GM13977 (cell line): Measurements from ENCODE around the gene HOXB9.

Experiments used
- DNase-seq: peaks from one replicate; pipeline ENCODE4 v3.0.0; 2012; ENCODE audit warnings: low spot score
- in situ Hi-C: fragments of 300-500 bp; cut with MboI; formaldehyde crosslinking; loops from one replicate; pipeline ENCODE4 v1.12.0; 2022; ENCODE audit warnings: low sequenced_read_pairs, low pct_unique_long_range_greater_than_20kb, mixed read lengths, inconsistent platforms; ENCODE audit not compliant: unreplicated experiment
- TF ChIP-seq, protein P1 (sequence below): IDR thresholded peaks from 2 replicates; pipeline ENCODE4 v1.5.1; 2012; ENCODE audit warnings: mild to moderate bottlenecking, control low read depth; ENCODE audit not compliant: insufficient read depth; ENCODE audit errors: extremely low read depth, missing control alignments

Gene HOXB9

GRCh38 chr17:48600244-48601098 is 25.7 kb downstream of the HOXB9 start:
- in situ Hi-C loops, result no loop called here
- no peak for DNase-seq
- TF ChIP-seq, protein P1, sequence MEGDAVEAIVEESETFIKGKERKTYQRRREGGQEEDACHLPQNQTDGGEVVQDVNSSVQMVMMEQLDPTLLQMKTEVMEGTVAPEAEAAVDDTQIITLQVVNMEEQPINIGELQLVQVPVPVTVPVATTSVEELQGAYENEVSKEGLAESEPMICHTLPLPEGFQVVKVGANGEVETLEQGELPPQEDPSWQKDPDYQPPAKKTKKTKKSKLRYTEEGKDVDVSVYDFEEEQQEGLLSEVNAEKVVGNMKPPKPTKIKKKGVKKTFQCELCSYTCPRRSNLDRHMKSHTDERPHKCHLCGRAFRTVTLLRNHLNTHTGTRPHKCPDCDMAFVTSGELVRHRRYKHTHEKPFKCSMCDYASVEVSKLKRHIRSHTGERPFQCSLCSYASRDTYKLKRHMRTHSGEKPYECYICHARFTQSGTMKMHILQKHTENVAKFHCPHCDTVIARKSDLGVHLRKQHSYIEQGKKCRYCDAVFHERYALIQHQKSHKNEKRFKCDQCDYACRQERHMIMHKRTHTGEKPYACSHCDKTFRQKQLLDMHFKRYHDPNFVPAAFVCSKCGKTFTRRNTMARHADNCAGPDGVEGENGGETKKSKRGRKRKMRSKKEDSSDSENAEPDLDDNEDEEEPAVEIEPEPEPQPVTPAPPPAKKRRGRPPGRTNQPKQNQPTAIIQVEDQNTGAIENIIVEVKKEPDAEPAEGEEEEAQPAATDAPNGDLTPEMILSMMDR, result no peak

DNA sequence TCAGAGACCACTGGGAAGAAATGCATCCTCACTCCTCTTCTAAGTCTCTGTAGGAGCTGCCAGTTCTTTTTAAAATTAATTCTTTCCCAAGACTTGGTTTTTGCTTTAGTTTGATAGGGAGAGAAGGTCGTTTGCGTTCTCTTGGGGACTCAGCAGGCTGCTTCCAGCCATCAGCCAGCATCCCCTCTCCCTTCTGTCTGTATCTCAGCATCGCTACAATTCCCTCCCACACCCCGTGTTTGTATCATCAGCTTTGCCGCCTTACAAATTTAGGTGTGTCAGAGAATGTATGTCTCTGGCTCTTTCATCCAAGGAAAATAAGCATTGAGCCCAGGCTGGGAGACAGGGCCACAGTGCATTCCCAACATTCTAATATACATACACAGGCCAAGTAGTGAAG is 26.8 kb downstream of the HOXB9 start:
- in situ Hi-C loops, result no loop called here
- TF ChIP-seq, protein P1, result no peak
- no peak for DNase-seq

- no peak for DNase-seq
- in situ Hi-C loops, result no loop called here
- TF ChIP-seq, protein P1, result no peak
Measured at GRCh38 chr17:48598736-48599135, 27.4 kb downstream of the HOXB9 start.

GRCh38 chr17:48597778-48598631 is 28.2 kb downstream of the HOXB9 start:
- in situ Hi-C loops, result no loop called here
- no peak for DNase-seq
- TF ChIP-seq, protein P1, result no peak

DNA sequence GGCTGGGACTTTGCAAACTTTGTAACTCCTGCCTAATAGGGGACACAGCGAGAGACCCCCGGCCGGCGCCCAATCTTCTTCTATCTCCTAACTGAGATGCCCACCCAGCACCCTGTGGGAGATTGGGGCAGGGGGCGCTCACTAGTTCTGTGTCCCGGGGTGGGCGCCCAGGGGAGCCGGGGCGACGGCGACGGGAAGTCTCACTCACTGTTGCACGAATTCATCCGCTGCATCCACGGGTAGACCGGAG is 28.7 kb downstream of the HOXB9 start:
- in situ Hi-C loops, result no loop called here
- TF ChIP-seq, protein P1, result no peak
- no peak for DNase-seq

DNA sequence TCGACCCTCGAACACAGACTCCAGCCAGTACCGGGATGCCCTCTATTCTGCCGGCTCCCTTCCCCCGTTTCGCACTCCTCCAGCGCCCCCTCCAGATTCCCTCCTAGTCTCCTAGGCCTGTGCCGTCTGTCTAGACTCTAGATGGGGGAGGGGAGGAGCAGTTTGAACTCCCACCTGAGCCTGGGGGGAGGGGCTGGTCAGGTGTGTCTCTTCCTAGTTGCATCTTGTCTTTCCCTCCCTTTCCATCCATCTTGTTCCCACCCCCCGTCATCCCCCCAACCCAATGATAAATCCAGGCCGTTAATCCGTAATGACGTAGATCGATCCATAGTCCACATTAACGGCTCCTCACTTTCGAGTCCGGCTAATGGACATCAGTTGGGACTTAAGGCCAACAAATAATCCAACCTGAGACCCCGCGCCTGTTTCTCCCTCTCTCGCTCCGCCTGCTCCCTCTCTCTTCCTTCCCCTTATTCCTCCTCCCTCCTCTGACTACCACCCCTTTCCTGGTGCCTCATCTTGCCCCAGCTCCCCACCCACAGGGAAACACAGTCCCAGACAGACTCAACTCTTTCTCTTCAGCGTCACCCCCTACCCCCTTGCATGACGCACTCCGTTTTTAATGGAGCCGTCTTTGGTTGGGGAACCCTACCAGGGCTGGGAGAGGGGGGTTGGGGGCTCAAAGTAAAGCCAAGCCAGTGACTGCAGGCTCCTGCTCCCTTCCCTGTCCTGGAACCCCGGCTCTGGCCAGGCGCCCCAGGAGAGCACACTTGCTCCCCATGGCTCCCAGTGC is 29.2 kb downstream of the HOXB9 start:
- no peak for DNase-seq
- TF ChIP-seq, protein P1, result no peak
- in situ Hi-C loops, result no loop called here
